Activated B cell treated with CpG ODN at 0.5 μM for 24 hours (primary cell): ENCODE measurements around the gene TM2D1. TPM values are rescaled to one million over a fixed set of nuclear protein-coding genes. Genes with fewer than 3 reads are reported as not detected.

Experiments
- ATAC-seq: fragments of 200-7000 bp; cut with Tn5 transposase; one replicate; pipeline ENCODE4 v1.10.0; 2021; ENCODE audit warnings: low read depth, mild to moderate bottlenecking, moderate library complexity
- CTCF ChIA-PET: fragments of 350-600 bp; sonication (Branson Sonifier 250); formaldehyde crosslinking; loops from one replicate; lab custom pipeline; 2021; ENCODE audit warnings: antibody characterized with exemption; lab: Charles Lee
- POLR2A ChIA-PET: fragments of 350-600 bp; sonication (Branson Sonifier 250); formaldehyde crosslinking; loops from one replicate; lab custom pipeline; 2021; ENCODE audit warnings: antibody characterized with exemption; lab: Charles Lee
- DNase-seq: peaks from one replicate; pipeline ENCODE4 v3.0.0; 2022
- H3K27ac Mint-ChIP-seq: one replicate; pipeline ENCODE4 v1.8.0; 2020; ENCODE audit warnings: mixed read lengths
- H3K27me3 Mint-ChIP-seq: one replicate; pipeline ENCODE4 v1.8.0; 2021; ENCODE audit warnings: mixed read lengths
- H3K36me3 Mint-ChIP-seq: one replicate; pipeline ENCODE4 v1.8.0; 2021; ENCODE audit warnings: low read depth, mixed read lengths
- H3K4me1 Mint-ChIP-seq: one replicate; pipeline ENCODE4 v1.8.0; 2021; ENCODE audit warnings: mixed read lengths
- H3K4me3 Mint-ChIP-seq: one replicate; pipeline ENCODE4 v1.8.0; 2020; ENCODE audit warnings: mild to moderate bottlenecking, mixed read lengths
- H3K9me3 Mint-ChIP-seq: one replicate; pipeline ENCODE4 v1.8.0; 2020; ENCODE audit warnings: mixed read lengths
- intact Hi-C: fragments of 100-400 bp; cut with micrococcal nuclease; formaldehyde crosslinking; loops from one replicate; pipeline ENCODE4 v1.15.1; 2024
- total RNA-seq: library from RNA; stranded (reverse); gene quantifications from 2 replicates; pipeline ENCODE4 v1.2.3, GENCODE V29; 2022
- TF ChIP-seq, protein P1 (sequence below): fragments of 200-600 bp; IDR thresholded peaks from one replicate; pipeline ENCODE4 v1.8.0; 2022; ENCODE audit warnings: antibody characterized with exemption, mild to moderate bottlenecking

TM2D1 gene
- total RNA-seq, 1 donor from 2014 or later: 41.4 TPM

DNA sequence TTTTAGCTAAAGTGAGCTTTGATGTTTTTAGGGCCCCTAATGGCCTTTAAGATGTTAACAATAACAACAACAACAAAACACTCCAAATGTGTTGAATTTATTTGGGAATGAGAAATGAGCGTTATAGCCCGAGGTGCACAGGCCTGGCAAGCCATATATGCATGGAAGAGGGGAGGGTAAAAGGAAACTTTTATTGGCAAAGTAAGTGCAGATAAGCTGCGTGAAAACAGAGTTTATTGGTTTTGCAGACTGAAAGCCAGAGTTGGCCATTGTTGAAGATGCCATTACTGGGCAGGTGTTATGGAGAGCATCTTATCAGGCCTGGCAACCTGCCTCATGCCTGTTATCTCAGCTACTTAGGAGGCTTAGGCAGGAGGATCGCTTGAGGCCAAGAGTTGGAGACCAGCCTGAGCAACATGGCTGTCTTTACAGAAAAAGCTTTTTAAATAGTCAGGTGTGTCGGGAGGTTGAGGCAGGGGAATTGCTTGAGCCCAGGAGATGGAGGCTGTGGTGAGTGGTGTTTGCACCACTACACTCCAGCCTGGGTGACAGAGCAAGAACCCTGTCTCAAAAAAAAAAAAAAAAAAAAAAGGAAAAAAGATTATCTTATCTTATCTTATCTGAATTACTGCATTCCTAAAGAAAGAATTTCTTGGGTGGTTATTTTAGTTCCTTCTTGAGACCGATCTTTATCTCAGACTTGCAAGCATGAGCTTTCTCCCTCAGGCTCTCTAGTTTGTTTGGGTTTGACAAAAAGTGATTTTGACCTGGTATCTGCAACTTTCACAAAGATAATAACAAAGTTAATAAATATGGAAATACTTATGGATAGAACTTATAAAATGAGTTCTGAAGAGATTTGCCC lies 19.0 kb upstream of the TM2D1 start:
- CTCF ChIA-PET: no interaction called here
- Mint-ChIP-seq H3K4me3 (peak overlapping the region; percentile 73), H3K4me1 (peaks cover 11% of the 10 kb centered on the region), H3K9me3 (no peaks in the 10 kb centered on the region), H3K36me3 (peaks cover 2% of the 10 kb centered on the region), H3K27me3 (no peaks in the 10 kb centered on the region), H3K27ac (peak overlapping the region; percentile 22)
- POLR2A ChIA-PET: interaction anchor here (0.6 kb wide), 1 partner anchor 11 kb away, joined by 4 read pairs; no protein-coding TSS in a partner anchor
- TF ChIP-seq, protein P1, sequence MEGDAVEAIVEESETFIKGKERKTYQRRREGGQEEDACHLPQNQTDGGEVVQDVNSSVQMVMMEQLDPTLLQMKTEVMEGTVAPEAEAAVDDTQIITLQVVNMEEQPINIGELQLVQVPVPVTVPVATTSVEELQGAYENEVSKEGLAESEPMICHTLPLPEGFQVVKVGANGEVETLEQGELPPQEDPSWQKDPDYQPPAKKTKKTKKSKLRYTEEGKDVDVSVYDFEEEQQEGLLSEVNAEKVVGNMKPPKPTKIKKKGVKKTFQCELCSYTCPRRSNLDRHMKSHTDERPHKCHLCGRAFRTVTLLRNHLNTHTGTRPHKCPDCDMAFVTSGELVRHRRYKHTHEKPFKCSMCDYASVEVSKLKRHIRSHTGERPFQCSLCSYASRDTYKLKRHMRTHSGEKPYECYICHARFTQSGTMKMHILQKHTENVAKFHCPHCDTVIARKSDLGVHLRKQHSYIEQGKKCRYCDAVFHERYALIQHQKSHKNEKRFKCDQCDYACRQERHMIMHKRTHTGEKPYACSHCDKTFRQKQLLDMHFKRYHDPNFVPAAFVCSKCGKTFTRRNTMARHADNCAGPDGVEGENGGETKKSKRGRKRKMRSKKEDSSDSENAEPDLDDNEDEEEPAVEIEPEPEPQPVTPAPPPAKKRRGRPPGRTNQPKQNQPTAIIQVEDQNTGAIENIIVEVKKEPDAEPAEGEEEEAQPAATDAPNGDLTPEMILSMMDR: no peak
- intact Hi-C loops: loop anchor here (5.0 kb wide), 1 partner anchor 667 kb away; no protein-coding TSS in a partner anchor
- ATAC-seq (no peak), DNase-seq (no peak)

DNA sequence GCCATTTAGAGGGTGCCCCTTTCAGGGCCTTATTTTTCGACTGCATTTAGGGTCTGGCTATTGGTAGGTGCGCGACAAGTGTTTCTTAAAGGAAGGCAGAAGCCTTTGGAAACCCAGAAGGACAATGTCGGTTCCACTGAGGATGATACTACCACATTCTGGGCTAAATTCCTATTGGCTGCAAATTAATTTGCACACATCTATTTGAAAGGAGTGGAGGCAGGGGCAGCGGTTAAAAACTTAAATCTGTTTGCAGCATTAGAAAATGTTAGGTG lies 18.4 kb upstream of the TM2D1 start:
- CTCF ChIA-PET: no interaction called here
- Mint-ChIP-seq H3K4me3 (peak overlapping the region; percentile 73), H3K27ac (no peak overlapping the region), H3K27me3 (no peaks in the 10 kb centered on the region), H3K9me3 (no peaks in the 10 kb centered on the region), H3K4me1 (peaks cover 11% of the 10 kb centered on the region), H3K36me3 (peaks cover 2% of the 10 kb centered on the region)
- TF ChIP-seq, protein P1: no peak
- intact Hi-C loops: loop anchor here (5.0 kb wide), 1 partner anchor 666 kb away; no protein-coding TSS in a partner anchor
- POLR2A ChIA-PET: interaction anchor here (0.6 kb wide), 1 partner anchor 10 kb away, joined by 4 read pairs; no protein-coding TSS in a partner anchor
- DNase-seq (no peak), ATAC-seq (no peak)

- H3K4me3 Mint-ChIP-seq: peak overlapping the region; percentile 73
- intact Hi-C loops: loop anchor here (1.0 to 5.0 kb wide), 2 partner anchors 18 to 666 kb away; partner anchors contain the start of gene TM2D1
- no peaks in the 10 kb centered on the region for H3K27me3 Mint-ChIP-seq
- ATAC-seq (peak; percentile 65), DNase-seq (no peak)
- no peaks in the 10 kb centered on the region for H3K9me3 Mint-ChIP-seq
- TF ChIP-seq, protein P1: no peak
- ChIA-PET CTCF (no interaction called here), POLR2A (interaction anchor here (0.6 to 1.3 kb wide), 2 partner anchors 10 to 18 kb away, joined by 4 to 6 read pairs; partner anchors contain the start of gene TM2D1)
- H3K36me3 Mint-ChIP-seq: peaks cover 2% of the 10 kb centered on the region
- peaks cover 11% of the 10 kb centered on the region for H3K4me1 Mint-ChIP-seq
- peak overlapping the region; percentile 13 for H3K27ac Mint-ChIP-seq
Measured at GRCh38 chr1:61742620-61743430, 17.9 kb upstream of the TM2D1 start.

DNA sequence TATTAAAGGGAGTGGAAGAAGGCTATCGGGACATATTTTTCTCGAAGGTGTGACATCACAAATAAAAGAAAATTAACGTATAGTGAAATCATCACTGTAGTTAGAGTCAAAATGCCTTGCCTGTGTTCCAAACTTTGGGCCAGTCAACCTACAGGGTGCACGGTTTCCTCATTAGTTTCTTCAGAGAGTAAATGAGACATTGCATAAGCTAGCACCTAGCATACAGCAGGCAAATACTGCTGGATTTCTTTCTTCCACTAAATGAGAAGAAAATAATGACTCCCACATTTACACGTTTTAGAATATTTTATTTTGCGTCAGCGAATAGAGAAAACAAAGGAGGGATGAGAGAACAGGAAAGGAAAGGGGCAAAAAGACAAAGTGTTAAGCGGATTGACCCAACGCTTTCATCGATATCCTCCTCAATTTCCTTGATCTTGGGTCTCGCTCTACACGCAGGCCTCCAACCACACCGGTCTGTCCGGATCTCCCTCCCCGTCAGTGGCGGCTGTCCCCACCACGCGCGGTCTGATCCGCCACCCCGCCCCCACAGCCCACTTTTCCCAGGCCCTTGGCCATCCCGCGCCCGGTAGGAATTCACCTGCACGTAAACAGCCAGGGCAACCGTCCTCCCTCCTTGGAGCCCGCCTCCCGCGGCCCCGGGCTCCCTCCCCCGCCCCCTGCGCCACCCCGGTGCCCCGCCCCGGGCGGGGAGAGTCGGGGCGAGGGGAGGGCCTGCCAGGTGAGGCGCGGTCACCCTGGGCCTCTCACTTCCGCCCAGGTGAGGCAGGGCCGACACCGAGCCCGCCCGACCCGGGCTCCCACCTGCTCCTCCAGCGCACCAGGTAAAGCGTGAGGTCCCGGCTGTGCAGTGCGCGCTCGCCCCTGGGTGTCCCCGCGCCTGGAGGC lies 17.0 kb upstream of the TM2D1 start, which contains the start of gene PATJ:
Gene PATJ (plus strand): TSS at position 770 of the 909 bp plus-strand sequence. CDS start 20,413 bp downstream, outside the sequence.
- intact Hi-C loops: loop anchor here (1.0 to 5.0 kb wide), 2 partner anchors 17 to 665 kb away; partner anchors contain the start of gene TM2D1

More for the DNA sequence above, 17.0 kb upstream of the TM2D1 start, which contains the start of gene PATJ:
- DNase-seq (peak; percentile 64), ATAC-seq (peak; percentile 91)
- Mint-ChIP-seq H3K4me1 (peaks cover 11% of the 10 kb centered on the region), H3K27ac (peak within 1 kb of the TSS; percentile 81), H3K9me3 (no peaks in the 10 kb centered on the region), H3K36me3 (peaks cover 2% of the 10 kb centered on the region), H3K27me3 (no peaks in the 10 kb centered on the region), H3K4me3 (peak within 1 kb of the TSS; percentile 94)
- ChIA-PET POLR2A (interaction anchor here (1.3 kb wide), 1 partner anchor 17 kb away, joined by 6 read pairs; the partner anchor contains the start of gene TM2D1), CTCF (no interaction called here)
- TF ChIP-seq, protein P1: no peak
